ENCODE results near the gene DOCK7. TPM values are rescaled to one million over a fixed set of nuclear protein-coding genes. Genes with fewer than 3 reads are reported as not detected.
A peak's percentile ranks its signal among the peaks of the same experiment; 100 is the strongest.
"Not testable (repeated sequence)": the region's sequence is repeated elsewhere in the genome, so short reads cannot be mapped to it uniquely, and the experiment has no call there.

DOCK7 gene
- polyA plus RNA-seq, 1 donor, result 33.4 TPM

DNA sequence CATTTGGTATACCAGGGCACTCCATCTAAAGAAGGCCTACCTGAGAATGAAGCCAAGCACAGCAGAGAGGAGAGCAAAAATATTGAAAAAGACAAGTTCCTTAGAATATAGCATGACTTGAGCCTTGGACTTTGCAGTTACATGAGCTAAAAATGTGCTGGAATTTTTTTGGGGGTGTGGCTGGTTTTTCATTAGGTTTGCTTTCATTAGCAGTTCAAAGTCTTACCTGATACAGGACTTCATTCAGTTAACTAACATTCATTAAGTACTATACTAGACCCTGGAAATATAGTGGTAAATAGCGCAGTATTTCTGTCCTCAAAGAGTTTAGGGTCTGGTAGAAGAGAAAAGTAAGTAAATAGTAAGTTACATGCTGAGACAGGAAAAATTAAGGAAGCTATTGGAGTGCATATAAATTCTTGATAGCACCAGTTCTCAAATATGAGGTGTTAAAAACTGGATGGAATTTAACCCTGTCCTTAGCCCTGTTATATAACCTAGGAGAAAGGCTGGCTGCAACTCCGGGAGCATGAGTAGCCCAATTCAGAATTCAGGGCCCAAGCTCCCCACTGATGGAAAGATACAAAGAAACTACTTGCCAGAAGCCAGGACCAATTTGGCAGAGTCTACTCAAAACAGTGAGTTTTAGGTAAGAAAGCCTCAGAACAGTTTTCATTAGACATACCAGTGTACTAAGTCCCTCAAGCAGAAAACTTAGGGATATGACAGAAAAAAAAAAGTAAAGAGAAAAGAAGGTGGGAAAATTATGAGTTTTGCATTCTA lies 3.1 kb upstream of the DOCK7 start:
- DNase-seq (ENCODE audit: low read depth), result no peak

DNA sequence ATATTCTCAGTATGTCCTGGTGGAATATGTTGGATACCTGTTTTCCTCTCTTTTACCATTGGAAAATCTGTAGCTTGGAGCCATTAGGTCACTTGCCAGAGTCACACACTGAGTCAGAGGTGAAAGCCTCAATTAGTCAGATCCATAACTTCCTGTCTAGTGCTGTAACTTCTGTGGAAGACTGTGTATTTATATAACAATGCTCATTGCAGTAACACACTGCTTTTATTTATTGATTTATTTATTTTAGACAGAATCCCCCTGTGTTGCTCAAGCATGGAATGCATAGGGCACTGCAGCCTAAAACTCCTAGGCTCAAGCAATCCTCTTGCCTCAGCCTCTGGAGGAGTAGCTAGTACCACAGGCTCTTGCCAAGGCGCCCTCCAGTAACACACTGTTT lies 1.3 kb upstream of the DOCK7 start:
- no peak for DNase-seq (ENCODE audit: low read depth)

DNA sequence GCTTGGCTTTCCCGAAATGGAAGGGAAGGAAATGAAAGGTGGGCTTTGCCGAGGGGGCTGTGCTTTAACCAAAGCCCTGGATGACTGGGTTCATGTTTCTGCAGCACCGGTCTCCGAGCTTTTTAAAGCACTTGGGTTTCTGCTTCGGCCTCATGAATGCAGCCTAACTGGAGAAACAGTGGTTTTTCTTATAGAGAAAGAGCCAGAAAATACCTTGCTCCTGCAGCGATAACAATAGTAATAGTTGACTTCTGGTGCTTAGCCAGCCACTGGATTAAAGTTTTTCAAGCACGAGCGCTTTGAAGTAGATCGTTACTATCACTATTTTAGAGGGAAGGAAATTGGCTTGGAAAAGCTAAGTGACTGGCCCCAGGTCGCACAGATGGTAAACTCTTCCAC lies 500 bp upstream of the DOCK7 start:
- no peak for DNase-seq (ENCODE audit: low read depth)

DNA sequence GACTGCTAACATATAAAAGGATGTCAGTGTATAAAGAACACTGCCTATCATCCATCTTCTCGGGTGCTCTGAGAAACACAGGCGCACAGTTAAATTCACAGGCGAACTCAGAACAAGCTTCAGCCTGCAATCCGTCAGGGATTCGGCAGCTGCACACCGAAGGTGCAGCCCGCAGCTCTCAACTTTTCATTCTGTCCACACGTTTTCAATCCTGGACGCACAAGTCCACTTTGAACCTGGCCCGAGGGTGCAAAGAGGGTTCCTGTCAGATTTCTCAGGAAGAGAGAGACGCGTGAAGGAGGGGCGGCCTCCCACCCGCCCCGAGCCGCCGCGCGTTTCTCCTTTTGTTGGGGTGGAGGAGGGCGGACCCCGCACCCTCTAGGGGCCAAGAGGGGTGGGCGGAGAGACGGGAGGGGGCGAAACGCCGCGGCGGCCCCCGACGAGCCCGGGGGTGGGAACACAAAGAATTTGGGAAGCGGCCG lies 724 bp downstream of the DOCK7 start:
- DNase-seq (ENCODE audit: low read depth), result no peak

DNA sequence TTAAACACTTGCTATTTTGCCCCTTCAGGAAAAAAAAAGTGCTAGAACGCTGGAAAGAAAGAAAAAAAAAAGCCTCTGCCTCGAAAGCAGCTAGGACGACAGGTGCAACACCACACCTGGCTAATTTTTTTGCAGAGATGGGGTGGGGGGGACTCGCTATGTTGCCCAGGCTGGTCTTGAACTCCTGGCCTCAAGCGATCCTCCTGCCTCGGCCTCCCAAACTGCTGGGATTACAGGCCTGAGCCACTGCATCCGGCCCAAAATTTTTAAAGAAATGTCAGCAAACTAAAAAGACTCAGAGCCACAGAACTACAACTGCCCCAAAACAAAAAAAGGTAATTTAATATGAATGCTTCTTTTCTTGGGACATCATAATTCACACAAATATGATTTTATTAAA lies 1.4 kb downstream of the DOCK7 start:
- DNase-seq (ENCODE audit: low read depth), result no peak

DNA sequence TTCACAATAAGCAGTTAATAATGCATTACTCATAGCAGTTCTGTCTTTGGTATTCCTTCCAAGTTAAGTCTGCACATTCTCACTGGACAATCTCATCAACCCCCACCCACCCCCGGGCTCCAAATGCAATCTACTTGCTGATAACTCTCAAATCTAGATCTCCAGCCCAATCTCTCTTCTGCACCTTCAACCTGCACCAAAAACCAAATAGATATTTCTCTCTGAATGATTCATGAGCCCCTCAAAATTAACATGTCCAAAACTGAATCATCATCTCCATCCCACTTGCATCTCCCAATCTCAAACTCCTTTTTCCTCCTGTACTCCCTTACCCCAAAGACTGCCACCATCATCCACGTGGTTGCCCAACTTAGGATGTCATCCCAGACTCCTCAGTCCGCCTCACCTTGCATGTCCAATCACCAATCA lies 2.7 kb downstream of the DOCK7 start:
- DNase-seq (ENCODE audit: low read depth), result no peak

DNA sequence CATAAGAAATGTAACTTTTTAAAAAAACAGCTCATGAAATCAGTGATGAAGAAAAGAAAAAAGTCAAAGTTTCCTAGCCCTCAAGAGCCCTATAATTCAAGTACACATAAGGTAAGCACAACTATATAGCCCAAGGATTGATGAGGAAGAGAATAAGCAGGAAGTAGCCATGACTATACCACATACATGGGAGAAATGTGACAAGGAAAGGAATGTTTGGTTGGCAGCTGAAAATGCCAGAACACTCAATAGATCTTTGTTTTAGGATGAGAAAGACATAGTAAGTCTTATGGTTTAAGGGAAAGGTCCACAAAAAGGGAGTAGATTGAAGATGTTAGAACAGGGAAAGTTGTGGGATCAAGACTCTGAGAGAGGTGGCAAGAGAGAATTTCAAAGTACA lies 5.7 kb downstream of the DOCK7 start:
- no peak for DNase-seq (ENCODE audit: low read depth)

DNA sequence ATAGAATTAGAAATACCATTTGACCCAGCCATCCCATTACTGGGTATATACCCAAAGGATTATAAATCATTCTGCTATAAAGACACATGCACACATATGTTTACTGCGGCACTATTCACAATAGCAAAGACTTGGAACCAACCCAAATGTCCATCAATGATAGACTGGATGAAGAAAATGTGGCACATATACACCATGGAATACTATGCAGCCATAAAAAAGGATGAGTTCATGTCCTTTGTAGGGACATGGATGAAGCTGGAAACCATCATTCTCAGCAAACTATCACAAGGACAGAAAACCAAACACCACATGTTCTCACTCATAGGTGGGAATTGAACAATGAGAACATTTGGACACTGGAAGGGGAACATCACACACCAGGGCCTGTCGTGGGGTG lies 7.2 kb downstream of the DOCK7 start:
- not testable (repeated sequence) for DNase-seq (ENCODE audit: low read depth)

DNA sequence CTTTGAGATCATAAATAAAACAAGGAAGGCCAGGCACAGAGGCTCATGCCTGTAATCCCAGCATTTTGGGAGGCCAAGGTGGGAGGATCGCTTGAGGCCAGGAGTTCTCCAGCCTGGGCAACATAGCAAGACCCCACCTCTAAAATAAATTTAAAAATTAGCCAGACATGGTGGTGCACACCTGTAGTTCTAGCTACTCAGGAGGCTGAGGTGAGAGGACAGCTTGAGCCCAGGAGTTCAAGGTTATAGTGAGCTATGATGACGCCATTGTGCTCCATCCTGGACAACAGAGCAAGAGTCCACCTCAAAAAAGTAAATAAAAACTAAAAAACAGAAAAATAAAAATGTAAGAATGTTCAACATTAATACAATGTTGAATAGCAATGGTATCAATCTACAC lies 10.4 kb downstream of the DOCK7 start:
- not testable (repeated sequence) for DNase-seq (ENCODE audit: low read depth)

DNA sequence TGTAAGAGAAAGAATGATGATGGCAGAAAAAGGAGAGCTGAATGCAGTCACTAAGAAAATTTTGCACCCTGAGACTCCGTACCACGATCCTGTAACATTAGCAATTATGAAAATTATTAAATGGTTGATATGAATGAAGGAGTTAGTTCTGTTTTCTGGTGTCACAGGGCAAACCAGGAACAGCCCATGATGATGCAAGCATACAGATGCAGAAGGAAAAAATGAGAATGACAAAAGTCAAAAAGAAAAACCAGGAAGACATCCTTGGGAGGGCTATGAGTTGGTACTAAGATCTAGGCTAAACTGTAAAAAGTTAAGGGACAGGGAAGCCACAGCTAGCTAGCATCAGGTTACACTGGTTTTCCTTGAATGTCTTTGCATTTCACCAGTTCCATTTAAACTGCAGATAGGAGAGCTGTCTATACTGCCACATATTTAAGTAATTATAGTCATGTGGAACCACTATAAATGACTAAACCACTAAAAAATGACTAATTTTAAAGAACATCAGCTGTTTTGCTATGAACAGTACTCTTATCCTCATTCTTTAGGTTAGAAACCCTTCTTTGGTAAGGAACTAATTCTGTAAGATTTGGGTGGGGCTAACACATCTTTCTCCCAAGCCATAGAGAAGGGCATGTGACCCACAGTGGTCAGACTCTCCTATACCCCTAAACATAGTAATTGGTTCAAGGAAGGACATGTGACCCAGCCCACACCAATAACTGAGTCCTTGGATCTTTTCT lies 11.4 kb downstream of the DOCK7 start:
- DNase-seq (ENCODE audit: low read depth), result no peak

DNA sequence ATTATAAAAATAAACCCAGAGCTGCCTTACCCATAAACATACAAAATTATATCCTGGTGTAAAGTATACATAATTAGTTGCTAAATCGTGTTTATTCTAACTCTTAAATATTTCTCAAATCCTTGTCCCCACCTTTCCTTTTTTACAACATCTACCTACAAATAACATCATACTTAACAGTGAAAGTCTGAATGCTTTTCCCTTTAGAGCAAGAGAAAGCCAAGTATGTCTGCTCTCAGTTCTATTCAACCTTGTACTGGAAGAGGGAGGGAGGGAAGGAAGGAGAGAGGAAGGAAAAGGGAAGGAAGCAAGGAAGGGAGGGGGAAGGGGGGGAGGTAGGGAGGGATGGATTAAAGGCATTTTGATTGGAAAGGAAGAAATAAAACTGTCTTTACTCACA lies 14.6 kb downstream of the DOCK7 start:
- DNase-seq (ENCODE audit: low read depth), result no peak

DNA sequence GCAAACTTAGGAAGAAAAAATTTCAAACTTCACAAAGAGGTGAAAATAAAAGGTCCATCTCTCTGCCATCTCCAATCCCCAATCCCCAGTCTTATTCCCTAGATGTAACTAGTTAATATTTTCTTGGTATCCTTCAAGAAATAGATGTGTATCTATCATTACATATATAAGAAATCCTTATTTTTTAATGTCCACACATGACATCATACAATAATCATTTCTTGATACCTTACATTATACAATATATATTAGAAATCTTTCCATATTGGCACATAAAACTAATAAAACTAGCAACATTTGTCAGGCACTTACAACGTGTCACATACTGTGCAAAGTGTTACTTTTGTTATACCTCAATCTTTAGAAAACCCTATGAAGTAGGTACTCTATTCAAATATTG lies 16.2 kb downstream of the DOCK7 start:
- no peak for DNase-seq (ENCODE audit: low read depth)

DNA sequence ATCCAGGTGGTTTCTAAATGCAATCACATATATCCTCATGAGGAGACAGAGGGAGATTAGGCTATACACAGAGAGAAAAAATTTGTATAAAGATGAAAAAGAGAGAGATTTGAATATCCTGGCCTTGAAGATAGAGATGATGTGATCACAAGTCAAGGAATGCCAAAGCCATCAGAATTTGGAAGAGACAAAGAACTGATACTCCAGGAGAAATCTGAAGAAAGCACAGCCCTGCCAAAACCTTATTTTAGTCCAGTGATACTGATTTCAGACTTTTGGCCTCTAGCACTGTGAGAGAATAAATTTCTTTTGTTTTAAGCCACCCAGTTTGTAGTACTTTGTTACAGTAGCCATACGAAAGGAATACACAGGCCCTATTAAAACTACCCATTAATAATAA lies 33.4 kb downstream of the DOCK7 start:
- DNase-seq (ENCODE audit: low read depth), result peak; percentile 32

DNA sequence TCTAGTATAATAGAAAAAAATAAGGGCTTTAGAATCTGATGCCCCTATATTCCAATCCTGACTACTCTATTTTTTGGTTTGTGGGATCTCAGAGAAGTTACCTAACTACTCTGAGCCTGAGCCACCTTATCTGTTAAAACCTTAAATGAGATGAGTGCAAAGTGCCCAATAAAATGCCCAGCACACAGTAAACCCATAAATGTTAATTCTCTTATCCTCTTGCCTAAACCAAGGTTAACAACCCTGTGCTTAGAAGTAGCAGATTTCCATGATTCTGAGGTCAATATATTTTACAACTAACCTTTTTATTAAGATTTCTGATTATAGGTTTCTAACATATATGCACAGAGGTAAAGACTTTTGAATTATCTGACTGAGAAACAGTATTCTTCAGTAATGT lies 35.8 kb downstream of the DOCK7 start:
- no peak for DNase-seq (ENCODE audit: low read depth)

DNA sequence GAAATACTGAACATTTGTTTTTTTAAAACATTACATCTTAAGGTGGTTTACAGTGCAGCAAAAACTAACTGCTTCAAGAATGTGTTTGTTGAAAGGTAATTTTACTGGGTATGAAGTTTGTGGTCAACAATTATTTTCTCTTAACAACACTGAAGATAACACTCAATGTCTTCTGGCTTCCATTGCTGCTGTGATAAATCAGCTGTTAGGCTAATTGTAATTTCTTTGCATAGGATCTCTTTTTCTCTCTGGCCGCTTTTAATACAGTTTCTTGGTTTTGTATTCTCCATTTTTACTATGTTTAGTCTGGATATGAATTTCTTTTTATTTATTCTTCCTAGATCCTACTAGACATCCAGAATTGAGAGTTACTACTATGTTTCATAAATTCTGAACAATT lies 44.9 kb downstream of the DOCK7 start:
- no peak for DNase-seq (ENCODE audit: low read depth)

DNA sequence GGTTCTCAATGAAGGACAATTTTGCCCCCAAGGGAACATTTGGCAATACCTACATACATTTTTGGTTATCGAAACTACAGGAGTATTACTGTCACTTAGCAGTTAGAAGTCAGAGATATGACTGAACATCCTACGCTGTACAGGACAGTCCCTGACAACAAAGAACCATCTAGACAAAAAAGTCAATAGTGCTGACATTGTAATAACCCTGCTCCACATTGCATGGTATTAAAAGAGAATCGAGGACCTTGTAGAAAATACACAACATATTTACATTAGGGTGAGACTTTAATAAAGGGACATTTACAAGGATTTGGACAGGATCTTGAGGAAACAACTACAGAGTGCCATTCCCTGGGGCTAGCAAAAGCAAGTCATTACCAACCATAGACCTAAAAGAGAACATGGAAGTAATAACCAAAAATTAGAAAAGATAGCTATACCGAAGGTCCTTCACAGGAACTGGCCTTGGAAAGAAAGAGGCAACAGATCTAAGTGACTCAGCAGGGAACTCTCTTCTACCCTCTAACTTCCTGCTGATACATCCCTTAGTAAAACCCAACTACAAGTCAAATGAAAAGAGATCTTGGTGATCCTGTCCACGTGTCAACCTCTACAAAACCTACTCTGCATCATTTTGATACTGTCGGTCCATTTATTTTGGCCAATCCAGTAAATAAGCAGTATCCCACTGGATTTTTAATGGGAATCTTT lies 50.6 kb downstream of the DOCK7 start:
- DNase-seq (ENCODE audit: low read depth), result no peak

DNA sequence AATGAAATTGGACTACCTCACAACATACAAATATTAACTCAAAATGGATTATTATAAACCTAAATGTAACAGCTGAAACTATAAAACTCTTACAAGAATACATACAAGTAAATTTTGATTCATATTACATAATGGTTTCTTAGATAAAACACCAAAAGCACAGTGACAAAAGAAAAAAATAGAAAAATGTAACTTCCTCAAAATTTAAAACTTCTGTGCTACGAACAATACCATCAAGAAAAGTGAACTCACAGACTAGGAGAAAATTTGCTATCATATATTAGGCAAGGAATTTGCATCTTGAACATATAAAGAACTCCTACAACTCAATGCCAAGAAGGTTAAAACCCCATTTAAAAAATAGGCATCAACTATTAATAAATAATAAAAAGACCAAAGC lies 59.7 kb downstream of the DOCK7 start:
- DNase-seq (ENCODE audit: low read depth), result no peak

DNA sequence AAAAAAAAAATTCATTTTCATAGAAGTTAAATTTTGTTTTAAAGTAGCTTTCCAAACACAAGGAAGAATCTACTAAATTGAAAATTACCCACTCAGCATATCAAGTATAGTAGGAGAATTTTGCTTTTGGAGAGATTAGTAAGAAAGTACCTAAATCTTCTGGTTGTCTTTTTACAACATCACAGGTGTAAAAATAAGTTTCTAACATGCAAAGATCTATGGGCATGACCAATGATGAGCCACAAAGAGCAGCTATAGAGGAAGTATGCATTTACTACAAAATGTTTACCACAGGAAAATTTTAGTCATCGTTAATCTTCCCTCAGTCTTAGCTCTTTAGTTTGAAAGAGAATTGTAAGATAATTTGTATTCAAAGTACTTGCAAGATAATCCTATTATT lies 62.8 kb downstream of the DOCK7 start:
- DNase-seq (ENCODE audit: low read depth), result no peak

DNA sequence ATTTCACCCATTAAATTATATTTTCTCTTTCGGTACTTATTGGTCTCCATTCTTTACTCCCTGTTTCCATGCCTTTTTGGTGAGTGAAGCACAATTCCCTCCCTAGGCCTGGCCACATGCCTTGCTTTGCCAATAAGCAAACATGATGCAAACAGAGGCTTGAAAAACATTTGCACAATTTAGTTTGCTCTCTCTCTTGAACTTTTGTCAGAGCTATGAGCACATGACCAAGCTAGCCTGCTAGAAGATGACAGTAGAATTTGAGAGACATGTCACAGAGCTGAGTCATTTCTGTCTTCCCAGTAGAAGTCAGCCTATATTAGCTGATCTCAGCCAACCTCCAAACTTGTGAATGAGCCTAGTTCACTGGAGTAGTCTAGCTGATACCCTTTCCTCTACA lies 66.3 kb downstream of the DOCK7 start:
- no peak for DNase-seq (ENCODE audit: low read depth)

DNA sequence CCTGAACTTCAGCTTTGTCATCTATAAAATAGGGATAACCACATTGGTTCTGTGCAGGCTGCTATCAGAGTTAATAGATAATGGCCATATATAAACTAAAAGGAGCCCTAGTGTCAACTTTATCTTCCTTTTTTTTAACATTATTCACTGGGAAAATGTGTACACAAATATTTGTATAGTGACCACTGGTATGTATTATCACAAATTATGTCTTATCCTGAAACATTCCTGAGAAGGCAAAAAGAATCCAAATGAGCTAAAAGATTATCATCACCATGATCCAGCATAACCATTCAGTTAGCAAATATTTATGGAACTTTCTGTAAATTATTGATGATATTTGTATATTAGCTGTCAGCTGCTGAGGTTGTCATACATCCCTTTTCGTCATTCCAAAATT lies 74.3 kb downstream of the DOCK7 start:
- no peak for DNase-seq (ENCODE audit: low read depth)

DNA sequence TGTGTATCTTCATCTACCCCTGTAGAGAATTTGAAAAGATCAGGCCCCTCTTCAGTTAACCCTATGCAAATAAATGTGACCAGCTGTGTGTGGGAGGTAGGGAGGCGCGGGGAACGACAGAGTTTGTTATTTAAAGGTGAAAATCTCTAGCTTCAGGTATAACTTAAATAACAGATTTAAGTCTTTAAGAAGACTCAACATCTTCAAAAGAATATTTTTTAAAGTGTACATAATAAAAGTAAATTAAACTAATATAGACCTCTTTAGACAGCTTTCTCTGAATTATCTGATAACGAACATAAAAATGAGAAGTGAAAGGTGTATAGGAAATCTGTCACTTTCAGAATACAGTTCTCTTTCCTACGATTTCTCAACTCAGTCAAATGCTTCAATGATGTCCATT lies 74.9 kb downstream of the DOCK7 start:
- DNase-seq (ENCODE audit: low read depth), result no peak

DNA sequence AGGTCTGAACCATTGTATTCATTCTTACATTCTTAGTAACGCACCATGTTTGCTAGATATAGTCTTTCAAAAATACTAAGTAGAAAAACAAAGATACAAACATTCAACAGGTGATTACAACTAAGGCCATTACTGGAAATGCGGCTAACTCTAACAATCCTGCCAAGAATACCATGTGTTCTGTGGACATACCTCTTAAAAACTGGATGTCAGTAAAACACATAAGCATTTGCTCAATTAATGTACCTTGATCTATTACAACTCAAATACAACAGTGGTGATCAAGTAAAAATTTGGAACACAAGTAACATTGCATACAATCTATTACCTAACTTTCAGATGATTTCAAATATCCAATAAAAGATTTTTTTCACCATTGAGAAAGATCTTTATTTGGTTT lies 75.4 kb downstream of the DOCK7 start:
- no peak for DNase-seq (ENCODE audit: low read depth)

DNA sequence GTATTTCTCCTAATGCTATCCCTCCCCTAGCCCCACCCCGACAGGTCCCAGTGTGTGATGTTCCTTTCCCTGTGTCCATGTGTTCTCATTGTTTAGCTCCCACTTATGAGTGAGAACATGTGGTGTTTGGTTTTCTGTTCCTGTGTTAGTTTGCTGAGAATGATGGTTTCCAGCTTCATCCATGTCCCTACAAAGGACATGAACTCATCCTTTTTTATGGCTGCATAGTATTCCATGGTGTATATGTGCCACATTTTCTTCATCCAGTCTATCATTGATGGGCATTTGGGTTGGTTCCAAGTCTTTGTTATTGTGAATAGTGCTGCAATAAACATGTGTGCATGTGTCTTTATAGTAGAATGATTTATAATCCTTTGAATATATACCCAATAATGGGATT lies 77.6 kb downstream of the DOCK7 start:
- not testable (repeated sequence) for DNase-seq (ENCODE audit: low read depth)

Measured in forelimb muscle (tissue), 1 donor.